ENCODE results near the gene NAA25.

DNA sequence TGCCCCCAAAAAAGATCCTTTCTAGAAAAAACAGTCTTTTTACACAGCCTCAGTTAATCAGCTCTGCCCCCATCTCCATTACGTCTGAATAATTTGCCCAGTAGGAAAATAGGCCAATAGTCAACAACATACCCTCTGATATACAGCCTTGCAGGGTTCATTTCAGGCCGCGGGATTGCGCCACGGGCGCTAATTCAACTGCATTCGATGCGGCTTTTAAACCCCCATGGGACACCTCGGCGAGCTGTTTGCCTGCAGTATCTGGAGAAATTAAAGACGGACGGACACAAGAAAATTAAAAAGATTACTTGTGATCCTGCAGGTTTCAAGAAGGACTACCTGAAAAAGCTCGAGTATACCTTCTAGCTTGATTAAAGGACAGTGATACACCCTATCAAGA, 59.2 kb downstream of the NAA25 start:
- TF ChIP-seq, protein P1, sequence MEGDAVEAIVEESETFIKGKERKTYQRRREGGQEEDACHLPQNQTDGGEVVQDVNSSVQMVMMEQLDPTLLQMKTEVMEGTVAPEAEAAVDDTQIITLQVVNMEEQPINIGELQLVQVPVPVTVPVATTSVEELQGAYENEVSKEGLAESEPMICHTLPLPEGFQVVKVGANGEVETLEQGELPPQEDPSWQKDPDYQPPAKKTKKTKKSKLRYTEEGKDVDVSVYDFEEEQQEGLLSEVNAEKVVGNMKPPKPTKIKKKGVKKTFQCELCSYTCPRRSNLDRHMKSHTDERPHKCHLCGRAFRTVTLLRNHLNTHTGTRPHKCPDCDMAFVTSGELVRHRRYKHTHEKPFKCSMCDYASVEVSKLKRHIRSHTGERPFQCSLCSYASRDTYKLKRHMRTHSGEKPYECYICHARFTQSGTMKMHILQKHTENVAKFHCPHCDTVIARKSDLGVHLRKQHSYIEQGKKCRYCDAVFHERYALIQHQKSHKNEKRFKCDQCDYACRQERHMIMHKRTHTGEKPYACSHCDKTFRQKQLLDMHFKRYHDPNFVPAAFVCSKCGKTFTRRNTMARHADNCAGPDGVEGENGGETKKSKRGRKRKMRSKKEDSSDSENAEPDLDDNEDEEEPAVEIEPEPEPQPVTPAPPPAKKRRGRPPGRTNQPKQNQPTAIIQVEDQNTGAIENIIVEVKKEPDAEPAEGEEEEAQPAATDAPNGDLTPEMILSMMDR (IDR thresholded peaks at IDR 0.05) = no peak
- TF ChIP-seq POLR2A (IDR thresholded peaks at IDR 0.05) = no peak
- no peak for TF ChIP-seq EP300 (IDR thresholded peaks at IDR 0.05)
